ENCODE results near the gene RPS27A.
"Not testable (repeated sequence)": the region's sequence is repeated elsewhere in the genome, so short reads cannot be mapped to it uniquely, and the experiment has no call there.

The RPS27A gene

GRCh38 chr2:55239656-55240222 lies 7.3 kb downstream of the RPS27A start:
- no peaks in the 10 kb centered on the region for H3K27me3 ChIP-seq (ENCODE audit: control insufficient read depth, insufficient read depth, low read length)
- no peak for DNase-seq (ENCODE audit: low read depth, low spot score)
- no peaks in the 10 kb centered on the region for H3K4me1 ChIP-seq (ENCODE audit: control insufficient read depth, insufficient read depth, low read length)
- no CpG with 5 or more reads among the region's 4 CpGs for WGBS (ENCODE audit: insufficient coverage, insufficient read length)
- H3K27ac ChIP-seq (ENCODE audit: low read length): no peak overlapping the region
- no peak overlapping the region for H3K4me3 ChIP-seq (ENCODE audit: low read length)
- H3K9me3 ChIP-seq (ENCODE audit: control insufficient read depth, insufficient read depth, low read length): no peaks in the 10 kb centered on the region
- peaks cover 7% of the 10 kb centered on the region; the same call in 1 of the 2 replicates for H3K36me3 ChIP-seq (ENCODE audit: control insufficient read depth, insufficient read depth, low read length)

- no CpG with 5 or more reads among the region's 8 CpGs for WGBS (ENCODE audit: insufficient coverage, insufficient read length)
- not testable (repeated sequence) for H3K4me3 ChIP-seq (ENCODE audit: low read length); H3K36me3 ChIP-seq (ENCODE audit: control insufficient read depth, insufficient read depth, low read length); DNase-seq (ENCODE audit: low read depth, low spot score); H3K9me3 ChIP-seq (ENCODE audit: control insufficient read depth, insufficient read depth, low read length); H3K27me3 ChIP-seq (ENCODE audit: control insufficient read depth, insufficient read depth, low read length); H3K27ac ChIP-seq (ENCODE audit: low read length); H3K4me1 ChIP-seq (ENCODE audit: control insufficient read depth, insufficient read depth, low read length)
These were observed 9.1 kb downstream of the RPS27A start for GRCh38 chr2:55241582-55241981.

- no peaks in the 10 kb centered on the region for H3K36me3 ChIP-seq (ENCODE audit: control insufficient read depth, insufficient read depth, low read length)
- DNase-seq (ENCODE audit: low read depth, low spot score): no peak
These were observed 10.1 kb downstream of the RPS27A start for GRCh38 chr2:55242617-55243016.

GRCh38 chr2:55245411-55245810 lies 12.9 kb downstream of the RPS27A start:
- Histone ChIP-seq H3K27ac (ENCODE audit: low read length) (no peak overlapping the region), H3K9me3 (ENCODE audit: control insufficient read depth, insufficient read depth, low read length) (no peaks in the 10 kb centered on the region), H3K4me1 (ENCODE audit: control insufficient read depth, insufficient read depth, low read length) (no peaks in the 10 kb centered on the region), H3K27me3 (ENCODE audit: control insufficient read depth, insufficient read depth, low read length) (no peaks in the 10 kb centered on the region), H3K36me3 (ENCODE audit: control insufficient read depth, insufficient read depth, low read length) (no peaks in the 10 kb centered on the region), H3K4me3 (ENCODE audit: low read length) (no peak overlapping the region)
- no CpG with 5 or more reads among the region's 5 CpGs for WGBS (ENCODE audit: insufficient coverage, insufficient read length)
- DNase-seq (ENCODE audit: low read depth, low spot score): no peak

More at GRCh38 chr2:55242617-55243016, 10.1 kb downstream of the RPS27A start:
- H3K27ac ChIP-seq (ENCODE audit: low read length): no peak overlapping the region
- no peaks in the 10 kb centered on the region for H3K4me1 ChIP-seq (ENCODE audit: control insufficient read depth, insufficient read depth, low read length)
- H3K4me3 ChIP-seq (ENCODE audit: low read length): no peak overlapping the region
- no CpG with 5 or more reads among the region's 1 CpG for WGBS (ENCODE audit: insufficient coverage, insufficient read length)
- no peaks in the 10 kb centered on the region for H3K27me3 ChIP-seq (ENCODE audit: control insufficient read depth, insufficient read depth, low read length)
- no peaks in the 10 kb centered on the region for H3K9me3 ChIP-seq (ENCODE audit: control insufficient read depth, insufficient read depth, low read length)

- H3K27me3 ChIP-seq (ENCODE audit: control insufficient read depth, insufficient read depth, low read length): no peaks in the 10 kb centered on the region
- H3K4me1 ChIP-seq (ENCODE audit: control insufficient read depth, insufficient read depth, low read length): no peaks in the 10 kb centered on the region
- H3K36me3 ChIP-seq (ENCODE audit: control insufficient read depth, insufficient read depth, low read length): no peaks in the 10 kb centered on the region
- no peak overlapping the region for H3K4me3 ChIP-seq (ENCODE audit: low read length)
- no peak overlapping the region for H3K27ac ChIP-seq (ENCODE audit: low read length)
- H3K9me3 ChIP-seq (ENCODE audit: control insufficient read depth, insufficient read depth, low read length): no peaks in the 10 kb centered on the region
- no peak for DNase-seq (ENCODE audit: low read depth, low spot score)
- no CpG with 5 or more reads among the region's 5 CpGs for WGBS (ENCODE audit: insufficient coverage, insufficient read length)
These were observed 14.5 kb downstream of the RPS27A start for GRCh38 chr2:55247025-55247424.

GRCh38 chr2:55252832-55253231 lies 20.3 kb downstream of the RPS27A start:
- no peaks in the 10 kb centered on the region for H3K4me1 ChIP-seq (ENCODE audit: control insufficient read depth, insufficient read depth, low read length)
- peaks cover 3% of the 10 kb centered on the region; the same call in 1 of the 2 replicates for H3K36me3 ChIP-seq (ENCODE audit: control insufficient read depth, insufficient read depth, low read length)
- no peak overlapping the region for H3K4me3 ChIP-seq (ENCODE audit: low read length)
- DNase-seq (ENCODE audit: low read depth, low spot score): no peak
- no peak overlapping the region for H3K27ac ChIP-seq (ENCODE audit: low read length)
- WGBS (ENCODE audit: insufficient coverage, insufficient read length): no CpG with 5 or more reads among the region's 3 CpGs
- no peaks in the 10 kb centered on the region for H3K27me3 ChIP-seq (ENCODE audit: control insufficient read depth, insufficient read depth, low read length)
- no peaks in the 10 kb centered on the region for H3K9me3 ChIP-seq (ENCODE audit: control insufficient read depth, insufficient read depth, low read length)

- H3K27ac ChIP-seq (ENCODE audit: low read length); H3K4me1 ChIP-seq (ENCODE audit: control insufficient read depth, insufficient read depth, low read length); DNase-seq (ENCODE audit: low read depth, low spot score); H3K9me3 ChIP-seq (ENCODE audit: control insufficient read depth, insufficient read depth, low read length); H3K27me3 ChIP-seq (ENCODE audit: control insufficient read depth, insufficient read depth, low read length); H3K4me3 ChIP-seq (ENCODE audit: low read length); H3K36me3 ChIP-seq (ENCODE audit: control insufficient read depth, insufficient read depth, low read length): not testable (repeated sequence)
- WGBS (ENCODE audit: insufficient coverage, insufficient read length): no CpG with 5 or more reads among the region's 3 CpGs
These were observed 27.1 kb downstream of the RPS27A start for GRCh38 chr2:55259586-55259985.

- WGBS (ENCODE audit: insufficient coverage, insufficient read length): no CpG with 5 or more reads among the region's 13 CpGs
- H3K9me3 ChIP-seq (ENCODE audit: control insufficient read depth, insufficient read depth, low read length): no peaks in the 10 kb centered on the region
- H3K27ac ChIP-seq (ENCODE audit: low read length): no peak overlapping the region
- no peaks in the 10 kb centered on the region; the same call in 1 of the 2 replicates for H3K36me3 ChIP-seq (ENCODE audit: control insufficient read depth, insufficient read depth, low read length)
- H3K4me3 ChIP-seq (ENCODE audit: low read length): peak overlapping the region; percentile 60; the same call in 1 of the 2 replicates
- no peaks in the 10 kb centered on the region for H3K4me1 ChIP-seq (ENCODE audit: control insufficient read depth, insufficient read depth, low read length)
- DNase-seq (ENCODE audit: low read depth, low spot score): no peak
- H3K27me3 ChIP-seq (ENCODE audit: control insufficient read depth, insufficient read depth, low read length): no peaks in the 10 kb centered on the region
These were observed 35.9 kb downstream of the RPS27A start for GRCh38 chr2:55268288-55268906.

- H3K9me3 ChIP-seq (ENCODE audit: control insufficient read depth, insufficient read depth, low read length): no peaks in the 10 kb centered on the region
- no CpG with 5 or more reads among the region's 43 CpGs for WGBS (ENCODE audit: insufficient coverage, insufficient read length)
- no peaks in the 10 kb centered on the region for H3K4me1 ChIP-seq (ENCODE audit: control insufficient read depth, insufficient read depth, low read length)
- H3K4me3 ChIP-seq (ENCODE audit: low read length): peak within 1 kb of the TSS; percentile 60; the same call in 1 of the 2 replicates
- no peak within 1 kb of the TSS for H3K27ac ChIP-seq (ENCODE audit: low read length)
- H3K36me3 ChIP-seq (ENCODE audit: control insufficient read depth, insufficient read depth, low read length): no peaks in the 10 kb centered on the region; the same call in 1 of the 2 replicates
- H3K27me3 ChIP-seq (ENCODE audit: control insufficient read depth, insufficient read depth, low read length): no peaks in the 10 kb centered on the region
- peak; percentile 85 for DNase-seq (ENCODE audit: low read depth, low spot score)
These were observed 36.6 kb downstream of the RPS27A start, which contains the start of gene MTIF2 for GRCh38 chr2:55268907-55269644. Gene MTIF2 (minus strand): TSS chr2:55269231. CDS start chr2:55263858, 5,373 bp downstream.

GRCh38 chr2:55269645-55269990 lies 37.1 kb downstream of the RPS27A start:
- no peak for DNase-seq (ENCODE audit: low read depth, low spot score)
- WGBS (ENCODE audit: insufficient coverage, insufficient read length): no CpG with 5 or more reads among the region's 7 CpGs
- Histone ChIP-seq H3K9me3 (ENCODE audit: control insufficient read depth, insufficient read depth, low read length) (no peaks in the 10 kb centered on the region), H3K27ac (ENCODE audit: low read length) (no peak overlapping the region), H3K4me1 (ENCODE audit: control insufficient read depth, insufficient read depth, low read length) (no peaks in the 10 kb centered on the region), H3K36me3 (ENCODE audit: control insufficient read depth, insufficient read depth, low read length) (no peaks in the 10 kb centered on the region), H3K4me3 (ENCODE audit: low read length) (no peak overlapping the region; the same call in 1 of the 2 replicates), H3K27me3 (ENCODE audit: control insufficient read depth, insufficient read depth, low read length) (no peaks in the 10 kb centered on the region)

Data from iPS DF 6.9 (cell line).